HG03354 (cell line): ENCODE measurements around the gene CDC73.
"Not testable (repeated sequence)": the region's sequence is repeated elsewhere in the genome, so short reads cannot be mapped to it uniquely, and the experiment has no call there.

Experiments
- ATAC-seq: cut with Tn5 transposase; IDR thresholded peaks from one replicate; pipeline ENCODE4 v1.9.1; 2021; ENCODE audit warnings: mild to moderate bottlenecking; ENCODE audit not compliant: unreplicated experiment, poor library complexity, severe bottlenecking

The CDC73 gene

GRCh38 chr1:193213998-193214397, 92.2 kb downstream of the CDC73 start:
- ATAC-seq: no peak

- ATAC-seq: no peak
Observed at GRCh38 chr1:193216920-193217319, 95.1 kb downstream of the CDC73 start.

- ATAC-seq: no peak
Observed at GRCh38 chr1:193219391-193219790, 97.6 kb downstream of the CDC73 start.

- ATAC-seq: no peak
Observed at GRCh38 chr1:193221651-193222050, 99.8 kb downstream of the CDC73 start.

GRCh38 chr1:193222056-193222615, 100.3 kb downstream of the CDC73 start:
- ATAC-seq: no peak

GRCh38 chr1:193229136-193229535, 107.3 kb downstream of the CDC73 start:
- ATAC-seq: no peak

GRCh38 chr1:193231146-193231545, 109.3 kb downstream of the CDC73 start:
- ATAC-seq: not testable (repeated sequence)

- ATAC-seq: no peak
Observed at GRCh38 chr1:193234530-193234929, 112.7 kb downstream of the CDC73 start.

- ATAC-seq: no peak
Observed at GRCh38 chr1:193237381-193237978, 115.6 kb downstream of the CDC73 start.

- ATAC-seq: no peak
Observed at GRCh38 chr1:193240609-193241008, 118.8 kb downstream of the CDC73 start.

- peak; percentile 58 for ATAC-seq
Observed at GRCh38 chr1:193241132-193241827, 119.4 kb downstream of the CDC73 start.

GRCh38 chr1:193242000-193242399, 120.2 kb downstream of the CDC73 start:
- no peak for ATAC-seq

GRCh38 chr1:193249187-193249586, 127.4 kb downstream of the CDC73 start:
- ATAC-seq: no peak

GRCh38 chr1:193251950-193252349, 130.1 kb downstream of the CDC73 start:
- ATAC-seq: no peak

- peak; percentile 44 for ATAC-seq
Observed at GRCh38 chr1:193256019-193256418, 134.2 kb downstream of the CDC73 start.

GRCh38 chr1:193259636-193260035, 137.8 kb downstream of the CDC73 start:
- no peak for ATAC-seq

GRCh38 chr1:193260056-193260745, 138.4 kb downstream of the CDC73 start:
- no peak for ATAC-seq

- ATAC-seq: no peak
Observed at GRCh38 chr1:193260896-193261295, 139.1 kb downstream of the CDC73 start.

GRCh38 chr1:193262661-193263060, 140.8 kb downstream of the CDC73 start:
- no peak for ATAC-seq

- ATAC-seq: no peak
Observed at GRCh38 chr1:193264313-193265065, 142.7 kb downstream of the CDC73 start.
